Amniotic stem cell (primary cell): Measurements from ENCODE around the gene TMPRSS5.
"Not testable (repeated sequence)": the region's sequence is repeated elsewhere in the genome, so short reads cannot be mapped to it uniquely, and the experiment has no call there.

Source experiments
- DNase-seq: peaks from one replicate; lab custom pipeline; 2025; lab: John Stamatoyannopoulos, UW

TMPRSS5 gene

GRCh38 chr11:113705871-113706655 lies at the start of gene TMPRSS5:
Gene TMPRSS5 (minus strand): TSS chr11:113706308. CDS start chr11:113706224, 84 bp downstream.
- no peak for DNase-seq

GRCh38 chr11:113752932-113753331 lies 46.8 kb upstream of the TMPRSS5 start:
- DNase-seq = no peak

GRCh38 chr11:113736323-113736722 lies 30.2 kb upstream of the TMPRSS5 start:
- no peak for DNase-seq

- DNase-seq = no peak
Measured at GRCh38 chr11:113732092-113732491, 26.0 kb upstream of the TMPRSS5 start.

GRCh38 chr11:113730887-113731726 lies 25.0 kb upstream of the TMPRSS5 start:
- DNase-seq = peak; percentile 19

GRCh38 chr11:113729456-113729855 lies 23.3 kb upstream of the TMPRSS5 start:
- DNase-seq = no peak

- no peak for DNase-seq
Measured at GRCh38 chr11:113728814-113729213, 22.7 kb upstream of the TMPRSS5 start.

GRCh38 chr11:113725913-113726312 lies 19.8 kb upstream of the TMPRSS5 start:
- DNase-seq = no peak

- no peak for DNase-seq
Measured at GRCh38 chr11:113725407-113725806, 19.3 kb upstream of the TMPRSS5 start.

- no peak for DNase-seq
Measured at GRCh38 chr11:113724778-113725177, 18.7 kb upstream of the TMPRSS5 start.

GRCh38 chr11:113723787-113724186 lies 17.7 kb upstream of the TMPRSS5 start:
- DNase-seq = no peak

- no peak for DNase-seq
Measured at GRCh38 chr11:113722934-113723333, 16.8 kb upstream of the TMPRSS5 start.

GRCh38 chr11:113722221-113722620 lies 16.1 kb upstream of the TMPRSS5 start:
- DNase-seq = no peak

- no peak for DNase-seq
Measured at GRCh38 chr11:113721462-113722066, 15.5 kb upstream of the TMPRSS5 start.

- not testable (repeated sequence) for DNase-seq
Measured at GRCh38 chr11:113720478-113720877, 14.4 kb upstream of the TMPRSS5 start.

GRCh38 chr11:113715882-113716625 lies 9.9 kb upstream of the TMPRSS5 start:
- no peak for DNase-seq

- no peak for DNase-seq
Measured at GRCh38 chr11:113715273-113715672, 9.2 kb upstream of the TMPRSS5 start.

GRCh38 chr11:113710989-113711388 lies 4.9 kb upstream of the TMPRSS5 start:
- DNase-seq = no peak

GRCh38 chr11:113703551-113703950 lies 2.6 kb downstream of the TMPRSS5 start:
- DNase-seq = not testable (repeated sequence)

GRCh38 chr11:113701491-113701890 lies 4.6 kb downstream of the TMPRSS5 start:
- no peak for DNase-seq

- no peak for DNase-seq
Measured at GRCh38 chr11:113698515-113698914, 7.6 kb downstream of the TMPRSS5 start.
